OCI-LY1 (cell line): ENCODE data around the gene ADAM33.

Experiments
- H2AFZ ChIP-seq: fragments of 200-600 bp; sonication (generic), shearing (Covaris generic); 2 replicates; pipeline ENCODE4 v1.6.0; 2014; ENCODE audit warnings: antibody characterized with exemption, mild to moderate bottlenecking, low read length
- H3F3A ChIP-seq: fragments of 200-600 bp; sonication (generic), shearing (Covaris generic); 2 replicates; pipeline ENCODE4 v1.6.0; 2014; ENCODE audit warnings: mild to moderate bottlenecking, antibody characterized with exemption, low read length, moderate library complexity; ENCODE audit not compliant: insufficient read depth
- H3K27ac ChIP-seq: fragments of 200-600 bp; sonication (generic); 2 replicates; pipeline ENCODE4 v1.5.1; 2014; ENCODE audit warnings: low read length, mixed run types, mild to moderate bottlenecking, low read depth; ENCODE audit not compliant: poor library complexity, severe bottlenecking
- H3K27me3 ChIP-seq: fragments of 200-600 bp; sonication (generic); 2 replicates; pipeline ENCODE4 v1.6.0; 2014; ENCODE audit warnings: antibody characterized with exemption, mild to moderate bottlenecking, low read length, moderate library complexity; ENCODE audit not compliant: insufficient read depth
- H3K36me3 ChIP-seq: fragments of 200-600 bp; sonication (generic); 2 replicates; pipeline ENCODE4 v1.6.1; 2014; ENCODE audit warnings: mild to moderate bottlenecking, antibody characterized with exemption, low read length, moderate library complexity, mixed read lengths; ENCODE audit not compliant: insufficient read depth
- H3K4me1 ChIP-seq: fragments of 200-600 bp; sonication (generic); 2 replicates; pipeline ENCODE4 v1.5.1; 2014; ENCODE audit warnings: mild to moderate bottlenecking, low read length, moderate library complexity; ENCODE audit not compliant: insufficient read depth, severe bottlenecking
- H3K4me2 ChIP-seq: fragments of 200-600 bp; sonication (generic), shearing (Covaris generic); 2 replicates; pipeline ENCODE4 v1.6.1; 2014; ENCODE audit warnings: low read length
- H3K4me3 ChIP-seq: fragments of 200-600 bp; sonication (generic); 2 replicates; pipeline ENCODE4 v1.5.1; 2014; ENCODE audit warnings: low read length, low read depth, mild to moderate bottlenecking, mixed read lengths; ENCODE audit not compliant: poor library complexity, severe bottlenecking
- H3K79me2 ChIP-seq: fragments of 200-600 bp; shearing (Covaris generic); 2 replicates; pipeline ENCODE4 v1.6.1; 2016; ENCODE audit warnings: mixed run types, low read length, mixed read lengths; ENCODE audit not compliant: insufficient read depth
- H3K9ac ChIP-seq: fragments of 200-600 bp; sonication (generic), shearing (Covaris generic); 2 replicates; pipeline ENCODE4 v1.6.1; 2014; ENCODE audit warnings: mild to moderate bottlenecking, low read length, mixed read lengths
- H3K9me2 ChIP-seq: fragments of 200-600 bp; sonication (generic), shearing (Covaris generic); 2 replicates; pipeline ENCODE4 v1.6.1; 2014; ENCODE audit warnings: low read depth, mild to moderate bottlenecking, low read length, mixed read lengths
- H3K9me3 ChIP-seq: fragments of 200-600 bp; shearing (Covaris generic); 2 replicates; pipeline ENCODE4 v1.6.1; 2014; ENCODE audit warnings: low read length, mixed read lengths
- H4K20me1 ChIP-seq: fragments of 200-600 bp; sonication (generic), shearing (Covaris generic); 2 replicates; pipeline ENCODE4 v1.6.0; 2016; ENCODE audit warnings: mild to moderate bottlenecking, low read length; ENCODE audit not compliant: insufficient read depth
- CTCF ChIP-seq: fragments of 200-600 bp; sonication (generic), shearing (Covaris generic); IDR thresholded peaks from 2 replicates; pipeline ENCODE4 v1.5.1; 2017; ENCODE audit warnings: mild to moderate bottlenecking, antibody characterized with exemption, low read length, moderate library complexity, mixed read lengths
- EZH2 ChIP-seq: fragments of 200-600 bp; sonication (generic), shearing (Covaris generic); IDR thresholded peaks from 2 replicates; pipeline ENCODE4 v1.8.0; 2017; ENCODE audit warnings: borderline replicate concordance, mixed run types, mild to moderate bottlenecking, antibody characterized with exemption, low read length, moderate library complexity, mixed read lengths

Gene ADAM33

GRCh38 chr20:3677733-3678132 lies 4.1 kb downstream of the ADAM33 start:
- Histone ChIP-seq H3K27me3 (no peaks in the 10 kb centered on the region), H3K27ac (no peak overlapping the region), H3K4me2 (no peak overlapping the region), H4K20me1 (no peaks in the 10 kb centered on the region), H3K79me2 (no peaks in the 10 kb centered on the region), H3K9ac (no peak overlapping the region), H3K36me3 (no peaks in the 10 kb centered on the region), H3K9me2 (no peaks in the 10 kb centered on the region), H3K9me3 (no peaks in the 10 kb centered on the region), H2AFZ (no peak overlapping the region), H3F3A (no peaks in the 10 kb centered on the region), H3K4me3 (no peak overlapping the region), H3K4me1 (no peaks in the 10 kb centered on the region)
- TF ChIP-seq EZH2 (no peak), CTCF (no peak)

- H2AFZ ChIP-seq, result no peak overlapping the region
- H3K36me3 ChIP-seq, result no peaks in the 10 kb centered on the region
- no peaks in the 10 kb centered on the region for H3K27me3 ChIP-seq
- no peaks in the 10 kb centered on the region for H3K79me2 ChIP-seq
- no peaks in the 10 kb centered on the region for H3F3A ChIP-seq
- H3K4me2 ChIP-seq, result no peak overlapping the region
- no peak overlapping the region for H3K4me3 ChIP-seq
- H3K9me2 ChIP-seq, result no peaks in the 10 kb centered on the region
- H3K4me1 ChIP-seq, result no peaks in the 10 kb centered on the region
- no peaks in the 10 kb centered on the region for H3K9me3 ChIP-seq
- TF ChIP-seq CTCF, result no peak
- no peak for TF ChIP-seq EZH2
- H3K9ac ChIP-seq, result no peak overlapping the region
- H4K20me1 ChIP-seq, result no peaks in the 10 kb centered on the region
- H3K27ac ChIP-seq, result no peak overlapping the region
These were observed 6.6 kb downstream of the ADAM33 start for GRCh38 chr20:3674995-3675900.

- no peak overlapping the region for H3K4me3 ChIP-seq
- no peaks in the 10 kb centered on the region for H3F3A ChIP-seq
- H3K79me2 ChIP-seq, result no peaks in the 10 kb centered on the region
- no peak for TF ChIP-seq EZH2
- no peak for TF ChIP-seq CTCF
- no peaks in the 10 kb centered on the region for H3K27me3 ChIP-seq
- H3K9me2 ChIP-seq, result no peaks in the 10 kb centered on the region
- H3K9ac ChIP-seq, result no peak overlapping the region
- H4K20me1 ChIP-seq, result no peaks in the 10 kb centered on the region
- H3K36me3 ChIP-seq, result no peaks in the 10 kb centered on the region
- no peaks in the 10 kb centered on the region for H3K4me1 ChIP-seq
- no peak overlapping the region for H3K27ac ChIP-seq
- no peak overlapping the region for H3K4me2 ChIP-seq
- H3K9me3 ChIP-seq, result no peaks in the 10 kb centered on the region
- no peak overlapping the region for H2AFZ ChIP-seq
These were observed 7.4 kb downstream of the ADAM33 start for GRCh38 chr20:3674447-3674846.
